ENCODE measurements around the gene STK4. TPM values are rescaled to one million over a fixed set of nuclear protein-coding genes. Genes with fewer than 3 reads are reported as not detected.
A peak's percentile ranks its signal among the peaks of the same experiment; 100 is the strongest.

Gene STK4
- total RNA-seq, 4 donors from 2014 or later = 9.0 to 43.6 (median 29.6) TPM

DNA sequence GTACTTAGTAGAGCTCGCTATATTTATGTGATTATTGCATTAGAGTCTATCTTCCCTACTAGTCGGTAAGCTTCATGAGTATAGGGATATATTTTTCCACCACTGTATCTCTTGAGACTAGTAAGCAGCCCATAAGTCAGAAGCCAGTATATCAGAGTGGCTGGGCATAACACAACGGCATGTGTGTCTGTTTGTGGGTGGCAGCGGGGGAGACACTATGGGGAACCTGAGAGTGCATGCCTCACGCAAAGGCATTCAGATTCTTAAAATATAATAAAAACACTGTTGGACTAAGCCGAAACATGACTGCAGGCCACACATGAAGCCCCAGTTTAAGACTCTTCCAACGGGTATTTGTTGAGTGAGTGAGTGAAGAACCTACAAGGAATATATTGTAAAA lies 126.6 kb downstream of the STK4 start:
- intact Hi-C loops (cut with DNase I; ENCODE audit: low total_unique reads) = no loop called here
- Histone ChIP-seq H3K9me3 (no peaks in the 10 kb centered on the region), H3K4me3 (no peak overlapping the region), H3K27me3 (peaks cover 4 to 17% of the 10 kb centered on the region in 2 donors), H3K4me1 (peaks cover 0 to 3% of the 10 kb centered on the region in 2 donors), H3K36me3 (no peaks in the 10 kb centered on the region), H3K27ac (no peak overlapping the region)
- TF ChIP-seq, protein P1, sequence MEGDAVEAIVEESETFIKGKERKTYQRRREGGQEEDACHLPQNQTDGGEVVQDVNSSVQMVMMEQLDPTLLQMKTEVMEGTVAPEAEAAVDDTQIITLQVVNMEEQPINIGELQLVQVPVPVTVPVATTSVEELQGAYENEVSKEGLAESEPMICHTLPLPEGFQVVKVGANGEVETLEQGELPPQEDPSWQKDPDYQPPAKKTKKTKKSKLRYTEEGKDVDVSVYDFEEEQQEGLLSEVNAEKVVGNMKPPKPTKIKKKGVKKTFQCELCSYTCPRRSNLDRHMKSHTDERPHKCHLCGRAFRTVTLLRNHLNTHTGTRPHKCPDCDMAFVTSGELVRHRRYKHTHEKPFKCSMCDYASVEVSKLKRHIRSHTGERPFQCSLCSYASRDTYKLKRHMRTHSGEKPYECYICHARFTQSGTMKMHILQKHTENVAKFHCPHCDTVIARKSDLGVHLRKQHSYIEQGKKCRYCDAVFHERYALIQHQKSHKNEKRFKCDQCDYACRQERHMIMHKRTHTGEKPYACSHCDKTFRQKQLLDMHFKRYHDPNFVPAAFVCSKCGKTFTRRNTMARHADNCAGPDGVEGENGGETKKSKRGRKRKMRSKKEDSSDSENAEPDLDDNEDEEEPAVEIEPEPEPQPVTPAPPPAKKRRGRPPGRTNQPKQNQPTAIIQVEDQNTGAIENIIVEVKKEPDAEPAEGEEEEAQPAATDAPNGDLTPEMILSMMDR (IDR thresholded peaks at IDR 0.05) = no peak
- TF ChIP-seq POLR2A (IDR thresholded peaks at IDR 0.05) = no peak
- DNase-seq = no peak

DNA sequence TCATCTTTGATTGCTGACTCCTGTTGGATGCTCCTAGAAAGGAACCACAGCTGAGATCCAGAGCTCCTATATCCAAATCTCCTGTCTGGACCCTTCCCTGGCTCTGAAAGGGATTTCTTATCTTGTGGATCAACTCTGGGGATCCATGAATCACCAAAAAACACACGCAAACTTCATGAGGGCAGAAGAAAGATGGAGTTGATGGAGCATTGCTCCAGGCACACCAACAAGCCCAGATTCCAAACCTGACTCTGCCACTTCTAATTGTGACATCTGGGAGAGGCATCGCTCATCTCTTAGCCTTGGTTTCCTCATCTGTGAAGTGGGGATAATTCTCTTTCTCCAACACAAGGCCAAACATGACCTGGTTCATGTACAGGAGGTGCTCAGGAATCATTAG lies 127.9 kb downstream of the STK4 start:
- Histone ChIP-seq H3K27me3 (peaks cover 7 to 17% of the 10 kb centered on the region in 2 donors), H3K9me3 (no peaks in the 10 kb centered on the region), H3K36me3 (no peaks in the 10 kb centered on the region), H3K27ac (no peak overlapping the region), H3K4me1 (peaks cover 0 to 10% of the 10 kb centered on the region in 2 donors), H3K4me3 (no peak overlapping the region)
- no peak for DNase-seq
- no peak for TF ChIP-seq POLR2A (IDR thresholded peaks at IDR 0.05)
- TF ChIP-seq, protein P1 (IDR thresholded peaks at IDR 0.05) = no peak
- intact Hi-C loops (cut with DNase I; ENCODE audit: low total_unique reads) = no loop called here

DNA sequence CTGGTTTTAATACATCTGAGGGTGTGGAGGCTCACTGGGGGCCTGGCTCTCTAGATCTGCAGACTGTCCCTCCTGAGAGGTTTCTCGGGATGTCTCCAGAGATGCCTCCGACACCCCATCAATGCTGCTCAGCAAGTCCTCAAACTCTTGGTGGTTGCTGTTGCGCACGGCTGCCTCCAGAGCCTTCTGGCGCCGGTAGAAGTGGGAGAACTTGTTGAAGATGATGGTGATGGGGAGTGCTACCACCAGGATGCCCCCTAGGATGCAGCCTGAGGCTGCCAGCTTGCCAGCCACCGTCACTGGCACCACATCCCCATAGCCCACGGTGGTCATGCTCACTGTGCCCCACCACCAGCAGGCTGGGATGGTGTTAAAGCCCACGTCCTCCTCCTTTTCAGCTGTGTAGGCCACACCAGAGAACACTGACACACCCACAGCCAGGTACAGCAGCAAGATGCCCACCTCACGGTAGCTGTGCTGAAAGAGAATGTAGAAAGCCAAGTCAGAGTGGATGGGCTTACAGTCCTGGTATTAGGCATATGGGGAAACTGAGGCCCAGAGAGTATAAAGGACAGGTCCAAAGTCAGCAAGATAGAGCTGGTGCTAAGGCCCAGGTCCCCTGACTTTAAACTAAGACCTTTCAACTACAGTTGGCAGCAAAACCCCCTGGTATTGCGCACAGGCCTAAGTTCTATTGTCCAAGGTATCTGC lies 128.7 kb downstream of the STK4 start:
- H3K4me3 ChIP-seq = no peak overlapping the region
- intact Hi-C loops (cut with DNase I; ENCODE audit: low total_unique reads) = no loop called here
- peaks cover 7 to 17% of the 10 kb centered on the region in 2 donors for H3K27me3 ChIP-seq

DNA sequence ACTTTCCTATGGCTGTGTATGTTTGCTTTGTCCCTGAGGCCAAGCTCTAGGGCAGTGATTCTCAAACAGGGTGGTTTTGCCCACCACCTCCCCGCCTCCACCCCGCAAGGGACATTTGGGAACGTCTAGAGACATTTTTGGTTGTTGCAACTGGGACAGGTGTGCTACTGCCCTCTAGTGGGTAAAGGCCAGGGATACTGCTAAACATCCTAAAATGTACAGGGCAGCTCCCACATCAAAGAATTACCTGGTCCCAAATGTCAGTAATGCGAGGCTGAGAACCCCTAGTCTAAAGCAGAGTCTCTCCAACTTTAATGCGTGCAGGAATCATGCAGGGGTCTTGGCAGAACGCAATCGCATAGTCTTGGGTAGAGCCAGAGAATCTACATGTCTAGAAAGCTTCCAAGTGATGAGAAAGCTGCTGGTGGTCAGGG lies 129.5 kb downstream of the STK4 start:
- Histone ChIP-seq H3K4me3 (no peak overlapping the region), H3K36me3 (no peaks in the 10 kb centered on the region), H3K27me3 (peaks cover 7 to 17% of the 10 kb centered on the region in 2 donors), H3K4me1 (peaks cover 0 to 10% of the 10 kb centered on the region in 2 donors), H3K9me3 (no peaks in the 10 kb centered on the region), H3K27ac (no peak overlapping the region)
- intact Hi-C loops (cut with DNase I; ENCODE audit: low total_unique reads) = no loop called here
- peak; percentile 28 to 52 for DNase-seq
- TF ChIP-seq POLR2A (IDR thresholded peaks at IDR 0.05) = no peak
- TF ChIP-seq, protein P1 (IDR thresholded peaks at IDR 0.05) = peak; percentile 51 to 74 (median 63)

More for the DNA sequence above, 128.7 kb downstream of the STK4 start:
- TF ChIP-seq, protein P1 (IDR thresholded peaks at IDR 0.05) = no peak
- TF ChIP-seq POLR2A (IDR thresholded peaks at IDR 0.05) = no peak
- H3K9me3 ChIP-seq = no peaks in the 10 kb centered on the region
- no peak overlapping the region for H3K27ac ChIP-seq
- no peak for DNase-seq
- H3K36me3 ChIP-seq = no peaks in the 10 kb centered on the region
- H3K4me1 ChIP-seq = peaks cover 0 to 10% of the 10 kb centered on the region in 2 donors

DNA sequence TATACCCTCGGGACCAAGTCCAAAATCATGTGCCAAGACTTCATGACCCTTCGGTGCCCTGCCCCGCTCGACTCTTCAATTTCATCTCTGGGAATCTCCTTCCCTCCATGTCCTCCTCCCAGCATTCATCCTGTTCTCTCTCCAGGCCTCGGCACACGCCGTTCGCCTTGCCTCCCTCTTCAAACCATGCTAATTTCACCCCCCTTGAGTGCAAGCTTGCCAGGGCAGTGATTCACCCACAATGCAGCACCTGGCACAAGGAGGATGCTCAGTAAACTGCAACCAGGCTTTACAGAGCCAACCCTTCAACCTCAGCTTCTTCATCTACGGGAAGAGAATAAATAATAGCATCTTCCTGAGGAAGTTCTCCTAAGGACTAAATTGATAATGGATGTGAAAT lies 130.5 kb downstream of the STK4 start:
- Histone ChIP-seq H3K27me3 (peaks cover 7 to 17% of the 10 kb centered on the region in 2 donors), H3K4me3 (no peak overlapping the region), H3K27ac (no peak overlapping the region)

More for the DNA sequence above, 130.5 kb downstream of the STK4 start:
- DNase-seq = no peak
- intact Hi-C loops (cut with DNase I; ENCODE audit: low total_unique reads) = no loop called here
- Histone ChIP-seq H3K4me1 (peaks cover 0 to 10% of the 10 kb centered on the region in 2 donors), H3K36me3 (no peaks in the 10 kb centered on the region), H3K9me3 (no peaks in the 10 kb centered on the region)
- TF ChIP-seq, protein P1 (IDR thresholded peaks at IDR 0.05) = no peak
- no peak for TF ChIP-seq POLR2A (IDR thresholded peaks at IDR 0.05)
